HEK293T (cell line): ENCODE results near the gene UFC1.

ENCODE experiments used
- CTCF ChIA-PET: fragments of 350-600 bp; formaldehyde crosslinking; extraction: SDS; loops from one replicate; lab custom pipeline; 2021; ENCODE audit warnings: antibody characterized with exemption, inconsistent platforms; lab: Yijun Ruan, JAX
- POLR2A ChIA-PET: fragments of 350-600 bp; formaldehyde crosslinking; extraction: SDS; loops from one replicate; lab custom pipeline; 2020; ENCODE audit warnings: antibody characterized with exemption, inconsistent platforms; lab: Yijun Ruan, JAX
- DNase-seq: peaks from one replicate; pipeline ENCODE4 v3.0.0; 2012; ENCODE audit warnings: mixed read lengths; ENCODE audit errors: extremely low spot score
- ARNT ChIP-seq: fragments of 450-650 bp; IDR thresholded peaks from 2 replicates; pipeline ENCODE4 v1.6.1; 2017; ENCODE audit warnings: mild to moderate bottlenecking
- BHLHE40 ChIP-seq: fragments of 450-650 bp; IDR thresholded peaks from 2 replicates; pipeline ENCODE4 v1.6.1; 2016; ENCODE audit warnings: mild to moderate bottlenecking, moderate library complexity, borderline replicate concordance
- CTBP1 ChIP-seq: fragments of 450-650 bp; IDR thresholded peaks from 2 replicates; pipeline ENCODE4 v1.6.1; 2016; ENCODE audit warnings: borderline replicate concordance
- ELF4 ChIP-seq: fragments of 450-650 bp; IDR thresholded peaks from 2 replicates; pipeline ENCODE4 v1.6.1; 2017; ENCODE audit warnings: antibody characterized with exemption
- FOXA1 ChIP-seq: fragments of 450-650 bp; IDR thresholded peaks from 2 replicates; pipeline ENCODE4 v1.6.1; 2016; ENCODE audit warnings: mild to moderate bottlenecking
- FOXK2 ChIP-seq: fragments of 450-650 bp; IDR thresholded peaks from 2 replicates; pipeline ENCODE4 v1.6.1; 2016; ENCODE audit warnings: mild to moderate bottlenecking
- FOXM1 ChIP-seq: fragments of 450-650 bp; IDR thresholded peaks from 2 replicates; pipeline ENCODE4 v1.6.1; 2017; ENCODE audit warnings: mild to moderate bottlenecking, borderline replicate concordance
- HDGF ChIP-seq: fragments of 450-650 bp; IDR thresholded peaks from 2 replicates; pipeline ENCODE4 v1.6.1; 2017; ENCODE audit warnings: antibody characterized with exemption, borderline replicate concordance
- L3MBTL2 ChIP-seq: fragments of 450-650 bp; conservative IDR thresholded peaks from 2 replicates; pipeline ENCODE4 v1.6.1; 2016; ENCODE audit warnings: mild to moderate bottlenecking
- LEF1 ChIP-seq: fragments of 450-650 bp; IDR thresholded peaks from 2 replicates; pipeline ENCODE4 v1.6.1; 2017; ENCODE audit warnings: mild to moderate bottlenecking, borderline replicate concordance
- NFRKB ChIP-seq: fragments of 450-650 bp; IDR thresholded peaks from 2 replicates; pipeline ENCODE4 v1.6.1; 2016; ENCODE audit warnings: mild to moderate bottlenecking, moderate library complexity
- PKNOX1 ChIP-seq: fragments of 450-650 bp; IDR thresholded peaks from 2 replicates; pipeline ENCODE4 v1.6.1; 2016
- SP1 ChIP-seq: fragments of 450-650 bp; IDR thresholded peaks from 2 replicates; pipeline ENCODE4 v1.6.1; 2017
- SUZ12 ChIP-seq: fragments of 450-650 bp; IDR thresholded peaks from 2 replicates; pipeline ENCODE4 v1.6.1; 2016; ENCODE audit warnings: mild to moderate bottlenecking
- TARDBP ChIP-seq: fragments of 450-650 bp; IDR thresholded peaks from 2 replicates; pipeline ENCODE4 v1.6.1; 2016
- ZNF384 ChIP-seq: fragments of 450-650 bp; IDR thresholded peaks from 2 replicates; pipeline ENCODE4 v1.6.1; 2016

The UFC1 gene

DNA sequence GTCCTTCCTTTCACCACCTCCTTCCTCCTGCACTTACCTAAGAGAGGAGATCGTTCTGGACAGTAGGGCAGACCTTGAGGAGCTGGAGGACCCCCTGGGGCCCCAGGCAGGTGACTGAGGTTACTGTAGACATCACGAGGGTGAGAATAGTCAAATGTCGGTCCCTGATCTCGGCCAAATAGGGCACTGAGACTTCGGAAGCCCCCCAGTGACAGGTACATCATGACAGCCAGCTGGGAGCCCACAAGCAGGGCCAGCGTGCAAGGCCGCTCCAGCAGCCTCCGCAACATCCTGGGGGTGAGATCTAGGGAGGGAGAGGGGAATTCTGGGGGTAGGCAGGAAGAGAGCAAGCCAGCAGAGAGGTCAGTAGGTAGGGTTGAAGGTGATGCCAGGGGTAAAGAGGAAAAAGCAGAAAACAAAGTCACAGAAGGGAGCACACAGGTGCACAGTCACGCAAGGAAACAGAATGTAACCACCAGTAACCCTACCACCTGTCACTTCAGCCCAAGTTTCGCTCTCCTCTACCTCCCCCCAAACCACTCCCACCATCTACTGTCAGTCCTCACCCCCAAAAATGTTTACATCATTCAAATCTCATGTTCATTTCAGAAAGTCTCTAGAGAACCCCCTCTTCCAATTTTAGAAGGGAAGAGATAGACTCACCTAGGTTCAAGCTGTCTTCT is 22.1 kb downstream of the UFC1 start:
- ChIA-PET POLR2A (interaction anchor here (1.4 to 1.5 kb wide), 2 partner anchors 26 to 41 kb away, joined by 6 to 12 read pairs; partner anchors contain the start of gene NDUFS2), CTCF (interaction anchor here (2.3 kb wide), 1 partner anchor 10 kb away, joined by 7 read pairs; the partner anchor contains the start of gene PPOX)
- no peak for TF ChIP-seq FOXM1
- no peak for TF ChIP-seq PKNOX1
- no peak for TF ChIP-seq LEF1
- TF ChIP-seq ELF4 = no peak
- no peak for TF ChIP-seq ZNF384
- TF ChIP-seq ARNT = no peak
- no peak for TF ChIP-seq FOXA1
- TF ChIP-seq CTBP1 = no peak
- no peak for TF ChIP-seq SUZ12
- no peak for TF ChIP-seq FOXK2
- no peak for TF ChIP-seq HDGF
- no peak for TF ChIP-seq L3MBTL2
- no peak for TF ChIP-seq BHLHE40
- TF ChIP-seq SP1 = no peak
- no peak for TF ChIP-seq TARDBP
- no peak for TF ChIP-seq NFRKB

GRCh38 chr1:161176468-161177111 is 22.8 kb downstream of the UFC1 start:
- CTCF ChIA-PET = interaction anchor here (2.3 kb wide), 1 partner anchor 11 kb away, joined by 7 read pairs; the partner anchor contains the start of gene PPOX
- POLR2A ChIA-PET = interaction anchor here (0.7 to 1.8 kb wide), 6 partner anchors 10 to 42 kb away, joined by 3 to 14 read pairs (median 6); partner anchors contain the start of genes ADAMTS4, NDUFS2, PPOX and UFC1
- DNase-seq = no peak
- TF ChIP-seq SUZ12 = no peak
- no peak for TF ChIP-seq NFRKB
- no peak for TF ChIP-seq BHLHE40
- no peak for TF ChIP-seq L3MBTL2
- TF ChIP-seq LEF1 = no peak
- no peak for TF ChIP-seq CTBP1
- TF ChIP-seq FOXA1 = no peak
- no peak for TF ChIP-seq TARDBP
- TF ChIP-seq ELF4 = no peak
- TF ChIP-seq ARNT = no peak
- TF ChIP-seq HDGF = no peak
- no peak for TF ChIP-seq PKNOX1
- TF ChIP-seq ZNF384 = no peak
- TF ChIP-seq FOXM1 = no peak
- TF ChIP-seq SP1 = no peak

More for the DNA sequence above, 22.1 kb downstream of the UFC1 start:
- DNase-seq = no peak

DNA sequence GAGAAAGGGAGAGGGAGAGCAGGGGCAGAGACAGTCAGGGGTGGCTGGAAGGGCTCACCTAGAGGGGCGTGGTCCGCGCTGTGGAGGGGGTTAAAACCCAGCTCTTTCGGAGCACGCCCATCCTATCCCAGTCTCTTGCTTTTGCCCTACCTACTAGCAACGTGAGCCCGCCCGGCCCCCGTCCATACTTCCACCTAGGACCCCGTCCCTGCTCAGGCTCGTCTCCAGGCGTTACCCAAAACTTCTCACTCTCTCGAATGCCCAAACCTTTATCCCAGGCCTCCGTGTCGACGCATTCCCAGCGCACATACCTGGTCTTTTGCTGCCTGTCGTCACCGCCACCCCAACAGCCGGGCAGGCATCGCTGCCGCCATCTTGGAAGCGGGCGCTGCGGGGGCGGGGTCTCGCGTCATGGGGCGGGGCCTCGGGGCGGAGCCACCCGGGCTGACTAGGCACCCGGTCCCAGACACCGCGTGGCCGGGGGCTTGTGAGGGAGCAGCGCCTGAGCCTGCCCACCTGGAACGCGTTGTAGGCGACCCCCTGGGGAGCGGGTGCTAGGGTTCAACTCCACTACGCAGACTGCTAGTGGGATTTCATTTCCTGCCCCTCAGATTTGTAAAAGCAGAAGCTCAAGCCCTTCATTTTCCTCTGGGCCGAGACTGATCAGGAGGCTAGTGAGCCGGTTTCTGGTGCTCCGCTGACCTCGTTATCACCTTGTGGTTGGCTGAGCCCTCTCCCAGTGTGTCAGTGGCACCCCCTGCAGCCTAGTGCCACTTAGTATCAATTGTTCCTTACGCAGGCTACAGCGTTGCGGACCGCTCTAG is 23.5 kb downstream of the UFC1 start, which contains the start of gene B4GALT3:
TSS of gene B4GALT3 (minus strand) at position 396 of the 824 bp plus-strand sequence. CDS start 1,447 bp downstream, outside the sequence.
- CTCF ChIA-PET = interaction anchor here (2.3 kb wide), 1 partner anchor 12 kb away, joined by 7 read pairs; the partner anchor contains the start of gene PPOX
- POLR2A ChIA-PET = interaction anchor here (0.7 to 1.8 kb wide), 6 partner anchors 11 to 43 kb away, joined by 3 to 14 read pairs (median 6); partner anchors contain the start of genes ADAMTS4, NDUFS2, PPOX and UFC1
- TF ChIP-seq ELF4 = peak; percentile 69
- 0 out of 2 replicates have a peak, but pooled peaks have one; percentile 39 for TF ChIP-seq SP1
- no peak for TF ChIP-seq FOXA1
- peak; percentile 95 for TF ChIP-seq L3MBTL2
- DNase-seq = peak; percentile 99

GRCh38 chr1:161177936-161178244 is 24.1 kb downstream of the UFC1 start:
- ChIA-PET POLR2A (interaction anchor here (1.7 to 1.8 kb wide), 2 partner anchors 11 to 20 kb away, joined by 7 to 14 read pairs; partner anchors contain the start of genes ADAMTS4 and PPOX), CTCF (no interaction called here)
- TF ChIP-seq ELF4 = no peak
- TF ChIP-seq ARNT = no peak
- TF ChIP-seq LEF1 = no peak
- TF ChIP-seq NFRKB = no peak
- no peak for TF ChIP-seq TARDBP
- no peak for TF ChIP-seq SUZ12
- no peak for TF ChIP-seq FOXK2
- TF ChIP-seq FOXA1 = no peak
- no peak for TF ChIP-seq PKNOX1
- TF ChIP-seq CTBP1 = no peak
- no peak for TF ChIP-seq FOXM1
- no peak for TF ChIP-seq BHLHE40
- no peak for TF ChIP-seq L3MBTL2
- TF ChIP-seq ZNF384 = no peak
- TF ChIP-seq SP1 = no peak
- no peak for TF ChIP-seq HDGF
- no peak for DNase-seq

GRCh38 chr1:161179698-161180097 is 25.9 kb downstream of the UFC1 start:
- ChIA-PET POLR2A (no interaction called here), CTCF (interaction anchor here (0.6 to 0.7 kb wide), 2 partner anchors 25 to 561 kb away, joined by 4 read pairs; no protein-coding TSS in a partner anchor)
- TF ChIP-seq LEF1 (no peak), ELF4 (no peak)
- DNase-seq = no peak
